ENCODE data around the gene PPM1G.
"Not testable (repeated sequence)": the region's sequence is repeated elsewhere in the genome, so short reads cannot be mapped to it uniquely, and the experiment has no call there.

The PPM1G gene

GRCh38 chr2:27409321-27410073 lies at the start of gene PPM1G:
PPM1G (minus strand) TSS chr2:27409591; CDS start chr2:27409422, 169 bp downstream.
- peak; percentile 94 to 96 for DNase-seq

- no peak for DNase-seq
These were observed 44.6 kb upstream of the PPM1G start for GRCh38 chr2:27453968-27454367.

- no peak for DNase-seq
These were observed 41.7 kb upstream of the PPM1G start for GRCh38 chr2:27451095-27451494.

- DNase-seq, result no peak
These were observed 39.0 kb upstream of the PPM1G start for GRCh38 chr2:27448381-27448780.

- DNase-seq, result no peak
These were observed 36.7 kb upstream of the PPM1G start for GRCh38 chr2:27446057-27446456.

GRCh38 chr2:27445615-27446014 lies 36.2 kb upstream of the PPM1G start:
- no peak for DNase-seq

- DNase-seq, result no peak
These were observed 35.8 kb upstream of the PPM1G start for GRCh38 chr2:27445155-27445554.

- DNase-seq, result no peak
These were observed 33.5 kb upstream of the PPM1G start for GRCh38 chr2:27442920-27443282.

- peak; percentile 41 to 49 for DNase-seq
These were observed 32.8 kb upstream of the PPM1G start, which contains the start of gene KRTCAP3 for GRCh38 chr2:27441958-27442919. KRTCAP3 (plus strand) TSS chr2:27442381; CDS start chr2:27442413, 32 bp downstream.

GRCh38 chr2:27441226-27441926 lies 32.0 kb upstream of the PPM1G start:
- DNase-seq, result no peak

- no peak for DNase-seq
These were observed 26.2 kb upstream of the PPM1G start for GRCh38 chr2:27435628-27436027.

GRCh38 chr2:27431395-27431794 lies 22.0 kb upstream of the PPM1G start:
- peak in 1 of 2 experiments; percentile 16 for DNase-seq

GRCh38 chr2:27428978-27429541 lies 19.7 kb upstream of the PPM1G start:
- DNase-seq, result peak; percentile 27 to 39

- DNase-seq, result peak; percentile 88 to 89
These were observed 19.0 kb upstream of the PPM1G start, which contains the start of gene NRBP1 for GRCh38 chr2:27428213-27428977. NRBP1 (plus strand) TSS chr2:27428631; CDS start chr2:27433274, 4,643 bp downstream.

- DNase-seq, result no peak
These were observed 18.4 kb upstream of the PPM1G start for GRCh38 chr2:27427863-27428212.

- not testable (repeated sequence) for DNase-seq
These were observed 15.6 kb upstream of the PPM1G start for GRCh38 chr2:27425039-27425438.

- DNase-seq, result no peak
These were observed 13.6 kb upstream of the PPM1G start for GRCh38 chr2:27422958-27423357.

- DNase-seq, result no peak
These were observed 12.4 kb upstream of the PPM1G start for GRCh38 chr2:27421660-27422250.

- DNase-seq, result no peak
These were observed 11.6 kb upstream of the PPM1G start for GRCh38 chr2:27420996-27421395.

- DNase-seq, result no peak
These were observed 6.8 kb upstream of the PPM1G start for GRCh38 chr2:27416151-27416550.

- DNase-seq, result no peak
These were observed 3.2 kb upstream of the PPM1G start for GRCh38 chr2:27412419-27413152.

Measured in activated CD4-positive, alpha-beta T cell treated with anti-CD3 and anti-CD28 coated beads, Interleukin-2, amount 50 U/mL, for 4 hours (primary cell).